Nephron (organoid): ENCODE results near the gene NR1I3.
A peak's percentile ranks its signal among the peaks of the same experiment; 100 is the strongest.

Experiments used
- H3K27ac Mint-ChIP-seq, 3 experiments: 2 replicates each; pipeline ENCODE4 v1.8.0; 2020; ENCODE audit warnings: mixed read lengths in 3 of 3, mild to moderate bottlenecking in 2 of 3, moderate library complexity in 1 of 3
- H3K27me3 Mint-ChIP-seq: 2 replicates; pipeline ENCODE4 v1.8.0; 2021; ENCODE audit warnings: low read depth, mild to moderate bottlenecking, moderate library complexity, mixed read lengths
- H3K36me3 Mint-ChIP-seq: 2 replicates; pipeline ENCODE4 v1.8.0; 2020; ENCODE audit warnings: low read depth, mixed read lengths
- H3K4me1 Mint-ChIP-seq: 2 replicates; pipeline ENCODE4 v1.8.0; 2020; ENCODE audit warnings: mixed read lengths
- H3K4me3 Mint-ChIP-seq, 3 experiments: 2 replicates each; pipeline ENCODE4 v1.8.0; 2020; ENCODE audit warnings: mild to moderate bottlenecking in 3 of 3, mixed read lengths in 3 of 3, moderate library complexity in 2 of 3
- H3K9me3 Mint-ChIP-seq: 2 replicates; pipeline ENCODE4 v1.8.0; 2020; ENCODE audit warnings: mixed read lengths
- CTCF ChIP-seq, 3 experiments: fragments of 200-600 bp; sonication (generic); IDR thresholded peaks; one replicate each; pipeline ENCODE4 v1.5.0; 2021; ENCODE audit warnings: antibody characterized with exemption in 3 of 3; ENCODE audit not compliant: unreplicated experiment in 3 of 3

NR1I3 gene

GRCh38 chr1:161207173-161207572, 30.8 kb downstream of the NR1I3 start:
- peaks cover 21% of the 10 kb centered on the region for H3K4me1 Mint-ChIP-seq
- H3K27me3 Mint-ChIP-seq, result no peaks in the 10 kb centered on the region
- no peak overlapping the region for H3K4me3 Mint-ChIP-seq
- H3K9me3 Mint-ChIP-seq, result no peaks in the 10 kb centered on the region
- no peak for TF ChIP-seq CTCF (IDR thresholded peaks at IDR 0.05; ENCODE audit: unreplicated experiment in 3 of 3)
- H3K27ac Mint-ChIP-seq, result no peak overlapping the region
- H3K36me3 Mint-ChIP-seq, result peaks cover 59% of the 10 kb centered on the region

GRCh38 chr1:161206411-161207140, 31.4 kb downstream of the NR1I3 start:
- no peak for TF ChIP-seq CTCF (IDR thresholded peaks at IDR 0.05; ENCODE audit: unreplicated experiment in 3 of 3)
- Mint-ChIP-seq H3K27me3 (no peaks in the 10 kb centered on the region), H3K4me3 (no peak overlapping the region), H3K4me1 (peaks cover 27% of the 10 kb centered on the region), H3K36me3 (peaks cover 53% of the 10 kb centered on the region), H3K9me3 (no peaks in the 10 kb centered on the region), H3K27ac (no peak overlapping the region)

DNA sequence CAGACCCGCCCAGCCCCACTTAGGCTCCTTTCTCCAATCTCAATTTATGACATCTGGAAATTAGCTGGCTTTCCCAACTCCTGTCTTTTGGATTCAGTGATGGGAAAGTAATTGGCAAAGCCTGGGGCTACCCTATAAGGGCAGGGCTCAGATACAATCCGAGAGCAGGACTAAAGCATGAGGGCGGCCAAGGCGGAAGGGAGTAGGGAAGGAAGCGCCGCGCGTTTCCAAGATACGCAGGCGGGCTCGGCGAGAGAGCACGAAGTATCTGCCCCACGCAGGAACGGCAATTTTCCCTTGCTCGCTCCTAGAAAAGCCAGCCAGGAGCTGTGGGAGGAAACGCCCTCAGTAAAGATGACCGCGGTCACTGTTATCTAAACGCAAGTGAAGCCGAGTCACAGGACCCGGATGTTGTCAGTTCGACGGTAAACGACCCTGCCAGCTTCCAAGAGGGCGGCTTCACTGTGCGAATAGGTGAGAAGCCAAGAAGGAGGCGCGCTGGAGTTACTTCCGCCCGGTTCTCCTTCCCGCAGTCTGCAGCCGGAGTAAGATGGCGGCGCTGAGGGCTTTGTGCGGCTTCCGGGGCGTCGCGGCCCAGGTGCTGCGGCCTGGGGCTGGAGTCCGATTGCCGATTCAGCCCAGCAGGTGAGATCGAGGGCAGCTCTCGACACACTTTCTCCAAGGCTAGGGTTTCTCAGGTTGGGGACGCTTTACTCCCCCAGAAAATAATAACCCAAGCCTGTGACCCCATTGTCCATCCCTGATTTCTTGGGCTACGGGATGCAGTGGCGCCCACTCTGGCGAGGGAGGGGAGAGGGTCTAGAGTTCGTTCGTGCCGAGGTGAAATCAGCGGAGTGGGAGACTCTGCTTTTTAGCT, 35.9 kb downstream of the NR1I3 start, which contains the start of gene NDUFS2:
TSS of gene NDUFS2 (plus strand) at position 532 of the 877 bp plus-strand sequence. CDS start at position 551, 19 bp downstream.
- Mint-ChIP-seq H3K27ac (peak within 1 kb of the TSS; percentile 92 to 97 (median 96)), H3K27me3 (no peaks in the 10 kb centered on the region), H3K9me3 (no peaks in the 10 kb centered on the region), H3K4me3 (peak within 1 kb of the TSS; percentile 94 to 98 (median 97)), H3K4me1 (peaks cover 68% of the 10 kb centered on the region), H3K36me3 (peaks cover 28% of the 10 kb centered on the region)
- TF ChIP-seq CTCF (IDR thresholded peaks at IDR 0.05; ENCODE audit: unreplicated experiment in 3 of 3), result peak in 2 of 3 experiments; percentile 20 to 43

GRCh38 chr1:161200992-161201835, 36.8 kb downstream of the NR1I3 start:
- no peaks in the 10 kb centered on the region for H3K9me3 Mint-ChIP-seq
- H3K4me3 Mint-ChIP-seq, result peak overlapping the region; percentile 94 to 98 (median 97)
- H3K27ac Mint-ChIP-seq, result peak overlapping the region; percentile 92 to 97 (median 96)
- H3K36me3 Mint-ChIP-seq, result peaks cover 20% of the 10 kb centered on the region
- H3K27me3 Mint-ChIP-seq, result no peaks in the 10 kb centered on the region
- peaks cover 71% of the 10 kb centered on the region for H3K4me1 Mint-ChIP-seq
- no peak for TF ChIP-seq CTCF (IDR thresholded peaks at IDR 0.05; ENCODE audit: unreplicated experiment in 3 of 3)

GRCh38 chr1:161200421-161200991, 37.5 kb downstream of the NR1I3 start:
- no peaks in the 10 kb centered on the region for H3K27me3 Mint-ChIP-seq
- H3K27ac Mint-ChIP-seq, result peak overlapping the region; percentile 92 to 97 (median 96)
- peaks cover 67% of the 10 kb centered on the region for H3K4me1 Mint-ChIP-seq
- H3K4me3 Mint-ChIP-seq, result peak overlapping the region; percentile 94 to 98 (median 97)
- H3K36me3 Mint-ChIP-seq, result peaks cover 14% of the 10 kb centered on the region
- no peaks in the 10 kb centered on the region for H3K9me3 Mint-ChIP-seq
- TF ChIP-seq CTCF (IDR thresholded peaks at IDR 0.05; ENCODE audit: unreplicated experiment in 3 of 3), result no peak
